GM11168 (cell line): ENCODE measurements around the gene CDH13.

Experiments
- in situ Hi-C: fragments of 300-500 bp; cut with MboI; formaldehyde crosslinking; loops from one replicate; pipeline ENCODE4 v1.12.0; 2022; ENCODE audit warnings: low sequenced_read_pairs; ENCODE audit not compliant: unreplicated experiment

The CDH13 gene

DNA sequence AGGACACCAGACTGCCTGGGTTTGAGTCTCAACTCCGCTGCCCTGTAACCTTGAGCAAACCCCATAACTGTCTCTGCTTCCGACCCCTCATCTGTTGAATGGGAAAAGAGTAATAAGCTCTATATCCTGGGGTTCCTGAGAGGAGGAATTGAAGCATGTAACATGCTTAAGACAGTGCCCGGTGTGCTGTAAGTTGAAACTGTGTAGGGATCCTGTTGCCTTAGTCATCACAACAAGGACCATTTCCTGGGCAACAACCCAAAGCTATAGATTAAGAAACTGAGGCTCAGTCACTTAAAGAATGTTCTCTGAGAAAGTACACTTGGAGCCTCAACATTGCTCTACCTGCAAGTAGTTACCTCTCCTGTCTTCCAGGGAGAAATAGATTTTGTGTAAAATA is 23.0 kb downstream of the CDH13 start:
- in situ Hi-C loops, result no loop called here

DNA sequence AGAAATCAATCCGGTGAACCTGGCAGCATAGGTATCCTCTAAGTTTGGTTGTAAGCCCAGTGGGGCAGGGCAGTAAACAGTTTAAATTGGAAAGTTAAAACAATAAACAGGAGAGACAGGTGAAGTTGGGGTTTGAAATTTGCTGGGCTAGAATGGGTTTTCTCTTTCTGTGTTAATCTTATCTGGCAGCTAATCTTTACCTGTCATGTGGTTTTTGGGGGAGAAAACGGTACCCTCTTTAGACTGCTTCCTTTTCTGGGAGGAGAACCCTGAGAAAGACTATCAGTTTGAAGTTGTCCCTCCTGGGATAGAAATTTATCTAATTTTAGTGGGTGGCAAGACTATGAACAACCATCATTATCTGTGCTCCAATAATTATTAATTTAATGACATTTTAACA is 24.0 kb downstream of the CDH13 start:
- in situ Hi-C loops, result no loop called here

DNA sequence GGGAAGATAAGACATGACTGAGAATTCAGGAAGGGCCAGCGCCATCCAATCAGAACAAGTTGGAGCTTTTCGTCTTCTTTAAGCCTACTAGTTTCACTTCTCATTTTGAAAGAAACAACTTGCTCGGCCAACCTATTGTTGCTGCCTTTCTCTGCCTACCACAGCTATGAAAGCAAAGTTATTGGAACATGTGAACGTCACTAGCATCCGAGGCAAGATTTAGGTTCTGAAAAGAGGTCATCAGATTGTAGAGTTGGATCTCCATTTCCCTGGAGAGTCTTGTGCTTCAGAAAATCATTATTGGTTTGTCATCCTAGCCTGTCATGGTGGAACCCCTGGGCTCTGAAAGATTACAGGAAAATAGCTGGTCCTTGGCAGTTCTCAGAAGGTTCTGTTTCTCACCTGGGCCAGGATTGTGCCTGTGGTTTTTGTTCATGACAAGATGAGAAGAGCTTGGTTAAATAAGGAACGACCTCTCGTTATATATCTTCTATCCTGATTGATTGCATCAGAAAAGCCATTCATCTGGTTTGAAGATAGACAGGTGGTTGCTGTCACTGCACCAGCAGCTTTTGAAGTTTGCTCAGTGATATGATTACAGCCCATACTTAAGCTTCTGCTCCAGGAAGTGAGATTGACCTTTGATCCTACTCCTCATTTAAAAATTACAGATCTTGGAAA is 25.3 kb downstream of the CDH13 start:
- in situ Hi-C loops, result no loop called here

DNA sequence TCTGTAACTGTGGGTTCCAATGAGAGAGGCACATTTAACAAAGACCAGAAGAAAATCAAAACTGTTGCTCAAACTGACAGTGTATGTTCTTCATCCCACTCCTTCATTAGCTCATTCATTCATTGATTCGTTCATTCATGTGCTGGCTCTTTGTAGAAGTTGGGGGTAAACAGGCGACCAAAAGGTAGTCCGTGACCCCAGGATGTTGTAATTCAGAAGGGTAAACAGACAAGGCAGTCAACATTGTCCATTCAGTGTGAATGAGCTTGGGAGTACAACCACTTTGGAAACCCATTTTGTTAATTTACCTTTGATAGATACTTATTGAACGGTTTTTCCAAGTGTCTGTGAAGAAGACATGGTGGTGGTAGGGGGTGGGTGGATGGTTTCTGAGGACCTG is 26.1 kb downstream of the CDH13 start:
- in situ Hi-C loops, result no loop called here

DNA sequence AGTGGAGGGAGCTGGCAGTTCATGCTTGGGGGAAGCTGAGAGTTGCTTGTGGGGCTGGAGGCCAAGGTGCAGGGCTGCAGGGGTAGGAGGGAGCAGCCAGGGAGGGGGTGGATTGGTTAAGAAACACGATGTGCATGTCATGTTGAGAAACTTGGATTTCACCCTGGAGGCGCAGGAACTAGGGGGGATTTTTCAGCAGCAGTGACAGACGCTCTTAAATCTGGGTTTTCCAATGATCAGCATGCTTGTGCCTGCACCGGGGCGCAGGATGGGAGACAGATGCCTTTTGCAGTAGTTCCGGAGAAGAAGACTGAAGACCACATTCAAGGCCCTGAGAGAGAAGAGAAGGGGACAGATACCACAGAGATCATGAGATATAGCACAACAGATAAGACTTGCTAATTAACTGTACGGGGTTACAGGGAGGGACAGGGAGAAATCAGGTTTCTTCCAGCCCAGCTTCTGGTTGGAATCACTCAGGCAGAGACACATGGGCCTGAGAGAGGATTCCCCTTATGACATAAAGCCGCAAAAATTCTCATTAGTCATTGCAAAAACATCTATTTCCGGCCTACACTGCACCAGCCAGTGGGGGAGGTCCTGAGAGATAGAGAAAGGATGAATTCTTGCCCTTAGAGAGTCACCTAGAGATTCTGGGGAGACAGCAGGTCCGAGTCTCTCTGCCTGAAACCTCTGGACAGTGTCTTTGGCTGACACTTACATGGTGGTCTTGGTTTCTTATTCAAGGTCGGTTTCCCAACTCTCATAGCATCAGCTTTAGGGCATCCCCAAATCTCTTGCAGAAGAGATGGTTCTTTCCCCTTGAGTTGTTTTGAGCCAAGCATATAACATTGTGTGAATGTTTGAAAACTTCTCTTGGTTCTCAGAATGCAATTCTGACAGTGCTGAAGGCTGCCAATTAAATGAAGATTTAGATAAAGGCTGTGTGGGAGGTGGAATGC is 27.1 kb downstream of the CDH13 start:
- in situ Hi-C loops, result no loop called here

DNA sequence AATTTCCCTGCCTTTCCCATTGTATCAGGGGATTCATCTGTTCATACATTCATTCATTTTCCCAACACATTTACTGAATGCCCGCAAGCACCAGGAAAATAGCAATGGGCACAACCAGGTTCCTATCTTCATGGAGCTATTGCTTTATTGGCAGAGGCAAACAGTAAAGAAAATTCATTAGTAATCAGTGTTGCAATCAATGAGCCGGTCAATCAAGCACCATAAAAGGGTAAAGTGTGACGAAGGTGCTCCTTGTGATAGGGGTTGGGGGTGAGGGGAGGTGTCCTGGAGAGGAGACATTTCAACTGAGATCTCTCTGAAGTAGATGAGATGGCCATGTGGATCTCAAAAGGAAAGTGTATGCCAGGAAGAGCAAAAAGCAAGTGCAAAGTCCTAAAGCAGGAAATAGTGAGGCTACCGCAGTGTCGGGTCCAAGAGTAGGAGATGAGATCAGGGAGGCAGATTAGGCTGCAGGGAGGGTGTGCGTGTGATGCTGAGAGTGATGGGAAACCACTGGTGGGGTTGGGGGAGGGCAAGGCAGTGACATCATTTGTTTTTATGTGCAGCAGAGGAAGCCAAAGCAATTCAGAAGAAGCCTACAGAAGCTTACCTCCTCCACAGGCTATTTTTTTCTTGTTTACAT is 28.4 kb downstream of the CDH13 start:
- in situ Hi-C loops, result no loop called here

DNA sequence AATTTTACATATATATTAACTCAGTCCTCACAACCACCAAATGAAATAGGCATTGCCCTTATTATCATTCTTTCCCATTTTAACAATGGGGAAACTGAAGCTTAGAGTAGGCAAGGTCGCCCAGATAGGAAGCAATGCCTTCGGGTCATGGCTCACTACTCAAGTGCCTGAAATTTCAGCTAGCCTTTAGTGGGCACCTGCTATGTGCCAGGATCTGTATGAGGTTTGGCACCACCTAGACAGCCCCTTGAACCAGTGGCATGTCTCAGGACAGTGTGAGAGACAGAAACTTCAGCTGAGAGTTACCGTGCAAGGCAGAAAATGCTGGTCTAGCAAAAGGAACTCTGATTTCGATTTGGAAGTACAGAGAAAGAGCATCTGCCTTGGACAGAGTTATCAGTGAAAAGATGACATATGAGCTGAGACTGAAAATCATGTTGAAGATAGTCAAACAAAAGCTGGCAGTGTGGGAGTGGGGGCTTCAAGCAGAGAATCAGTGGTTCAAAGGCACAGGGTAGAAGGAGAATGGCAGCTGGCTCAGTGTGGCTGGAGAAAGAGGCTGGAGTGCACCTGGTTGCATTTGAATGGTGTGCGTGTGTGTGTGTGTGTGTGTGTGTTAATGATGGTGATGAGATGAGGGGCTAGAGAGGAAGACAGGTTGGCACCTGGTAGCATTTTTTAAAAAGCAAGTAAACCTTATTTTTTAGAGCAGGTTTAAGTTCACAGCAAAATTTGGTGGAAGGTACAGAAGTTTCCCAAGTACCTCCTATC is 29.1 kb downstream of the CDH13 start:
- in situ Hi-C loops, result no loop called here

DNA sequence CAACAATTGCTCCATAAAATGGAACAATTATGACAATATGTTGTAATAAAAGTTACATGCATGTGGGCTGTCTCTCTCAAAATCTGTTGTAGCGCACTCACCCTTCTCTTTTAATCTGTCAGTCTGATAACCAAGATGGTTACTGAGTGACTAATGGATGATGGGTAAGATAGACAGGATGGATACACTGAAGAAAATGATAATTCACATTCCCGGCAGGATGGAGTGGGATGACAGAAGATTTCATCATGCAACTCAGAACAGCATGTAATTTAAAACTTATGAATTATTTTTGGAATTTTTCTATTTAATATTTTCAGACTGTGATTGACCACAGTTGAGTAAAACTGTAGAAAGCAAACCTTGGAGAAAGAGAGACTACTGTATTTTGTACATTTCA is 30.5 kb downstream of the CDH13 start:
- in situ Hi-C loops, result no loop called here

DNA sequence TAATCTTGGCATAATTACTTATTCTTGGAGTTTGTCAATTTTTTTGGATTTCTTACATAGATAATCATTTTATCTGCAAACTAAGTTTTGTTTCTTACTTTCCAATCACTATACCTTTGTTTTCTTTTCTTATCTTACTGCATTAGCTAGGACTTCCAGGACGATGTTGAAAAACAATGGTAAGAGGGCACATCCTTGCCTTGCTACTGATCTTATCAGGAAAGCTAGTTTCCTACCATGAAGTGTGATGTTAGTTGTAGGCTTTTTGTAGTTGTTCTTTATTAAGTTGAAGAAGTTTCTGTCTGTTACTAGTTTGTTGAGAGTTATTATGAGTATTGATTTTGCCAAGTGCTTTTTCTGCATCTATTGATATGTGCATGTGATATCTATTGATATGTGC is 31.0 kb downstream of the CDH13 start:
- in situ Hi-C loops, result no loop called here

DNA sequence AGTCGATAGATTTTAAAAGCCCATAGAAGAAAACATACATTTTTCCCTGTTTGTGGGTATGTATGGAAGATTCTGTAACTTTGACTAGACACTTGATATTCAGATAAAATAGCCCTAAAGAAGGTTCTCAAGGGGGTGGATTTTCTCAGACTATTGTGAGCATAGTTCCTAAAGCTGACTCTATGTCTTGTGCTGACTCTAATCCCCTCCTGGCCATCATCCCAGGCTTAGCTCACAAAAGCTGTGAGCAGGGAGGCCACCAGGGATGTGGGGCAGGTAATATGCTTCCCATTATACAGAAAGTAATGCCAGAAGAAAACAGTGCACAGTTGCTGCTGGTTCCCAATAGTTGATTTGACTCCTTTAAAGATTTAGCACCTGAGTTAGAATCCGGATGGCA is 32.0 kb downstream of the CDH13 start:
- in situ Hi-C loops, result no loop called here

DNA sequence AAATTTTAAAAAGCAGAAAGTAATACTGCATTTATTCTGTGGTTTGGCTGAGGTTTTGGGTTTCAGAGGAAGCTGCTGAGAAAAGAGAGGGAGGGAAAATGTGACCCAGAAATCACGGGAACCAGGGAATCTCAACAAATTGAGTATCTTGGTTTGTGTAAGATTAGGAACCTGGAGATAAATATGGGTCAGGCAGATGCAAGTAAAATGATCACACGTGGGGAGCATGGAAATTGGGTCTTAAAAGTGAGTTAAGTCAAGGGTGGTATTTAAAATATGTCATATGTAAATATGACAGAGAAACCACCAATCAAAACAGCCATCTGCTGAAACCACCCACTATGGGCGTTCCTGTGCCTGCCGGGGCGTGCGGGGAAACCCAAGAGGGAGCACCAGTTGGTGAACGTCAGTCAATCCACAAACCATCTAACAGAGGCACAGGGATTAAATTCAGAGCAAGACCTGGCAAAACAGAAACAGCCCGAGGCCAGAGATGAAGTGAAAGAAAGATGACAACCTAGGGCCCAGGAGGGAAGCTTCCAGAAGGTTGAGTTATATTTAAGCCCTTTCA is 33.4 kb downstream of the CDH13 start:
- in situ Hi-C loops, result no loop called here

DNA sequence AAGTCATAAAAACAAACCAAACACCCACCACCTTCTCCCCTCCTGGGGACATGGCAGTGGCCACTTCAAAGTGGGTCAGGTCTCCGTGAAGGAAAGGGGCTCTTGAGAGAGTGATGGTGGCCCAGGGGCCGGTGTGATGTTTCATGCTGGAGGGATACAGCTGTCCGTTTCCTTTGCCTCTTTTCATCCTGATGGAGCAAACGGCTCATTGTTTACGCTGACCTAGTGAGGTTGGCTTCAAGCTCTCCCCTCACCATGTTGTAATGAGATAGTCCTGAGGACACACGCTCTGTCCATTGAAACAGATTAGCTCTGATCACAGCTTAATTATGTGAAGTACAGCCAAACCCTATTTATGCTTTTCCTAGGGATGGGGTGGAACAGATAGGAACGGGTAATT is 34.2 kb downstream of the CDH13 start:
- in situ Hi-C loops, result no loop called here

DNA sequence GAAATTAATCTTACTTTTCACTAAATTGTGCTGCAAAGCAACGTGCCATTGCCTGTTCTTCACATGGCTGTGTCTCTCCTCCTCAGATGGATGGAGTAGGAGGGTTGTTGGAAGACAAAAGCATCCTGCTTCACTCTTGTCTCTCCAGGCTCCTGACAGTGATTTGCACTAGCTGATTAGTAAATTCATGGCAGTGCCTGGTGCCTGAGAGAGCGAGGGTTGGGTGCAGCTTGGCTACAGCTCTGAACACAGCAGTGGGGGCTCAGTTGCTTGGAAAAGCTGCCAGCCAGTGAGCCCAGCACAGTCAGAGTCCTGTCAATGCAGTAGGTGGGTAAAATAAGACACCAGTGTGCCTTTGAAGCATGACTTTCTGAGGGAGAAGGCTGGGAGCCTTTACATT is 37.4 kb downstream of the CDH13 start:
- in situ Hi-C loops, result no loop called here

DNA sequence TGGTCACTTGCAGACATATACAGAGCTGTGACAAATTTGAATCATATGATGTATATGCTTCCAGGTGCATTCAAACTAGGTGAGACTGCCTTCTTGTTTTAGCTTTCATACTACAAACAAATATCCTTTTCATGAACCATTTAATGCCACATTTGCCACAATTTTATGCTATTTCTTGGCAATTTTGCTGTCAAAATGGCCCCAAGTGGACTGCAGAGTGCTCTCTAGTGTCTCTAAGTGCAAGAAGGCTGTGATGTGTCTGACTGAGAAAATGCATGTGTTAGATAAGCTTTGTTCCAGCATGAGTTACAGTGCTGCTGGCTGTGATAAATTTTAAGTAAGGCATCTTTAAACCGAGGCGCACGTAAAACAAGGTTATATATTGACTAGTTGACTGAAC is 38.3 kb downstream of the CDH13 start:
- in situ Hi-C loops, result no loop called here

DNA sequence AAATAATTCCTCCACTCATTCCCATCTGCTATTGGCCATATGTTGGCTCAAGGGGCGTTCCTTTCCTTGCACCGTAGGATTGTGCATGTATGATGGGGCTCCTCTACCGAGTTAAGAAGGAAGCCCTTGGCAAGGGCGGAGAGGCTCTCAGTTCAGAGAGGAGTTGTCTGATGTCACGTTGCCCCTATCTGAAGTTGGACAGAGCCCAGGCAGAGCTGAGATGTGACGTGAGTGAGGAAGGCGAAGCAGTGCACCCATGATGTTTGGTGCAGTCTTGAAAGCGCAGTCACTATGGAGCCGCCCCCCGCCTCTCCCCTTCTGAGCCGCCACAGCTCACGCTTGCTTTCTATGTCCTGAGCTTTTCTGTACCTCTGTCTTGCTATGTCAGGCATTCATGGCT is 40.7 kb downstream of the CDH13 start:
- in situ Hi-C loops, result no loop called here

DNA sequence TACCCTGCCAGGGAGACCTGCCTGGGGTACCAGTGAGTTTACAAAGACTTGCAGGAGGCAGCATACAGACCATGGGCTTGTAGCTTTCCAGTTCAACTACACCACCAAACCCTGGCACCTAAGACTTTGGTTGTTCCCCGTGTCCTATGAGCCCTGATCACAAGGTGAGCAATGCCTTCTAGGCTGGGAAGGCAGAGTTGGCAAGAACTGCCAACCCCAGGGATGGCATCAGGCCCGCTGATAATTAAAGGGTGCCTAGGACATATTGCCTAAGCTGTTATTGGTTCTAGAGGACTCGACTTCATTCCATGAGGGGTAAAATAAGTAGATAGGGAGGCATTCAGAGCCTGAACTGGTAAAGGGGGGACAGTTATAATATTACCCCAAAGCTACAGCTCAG is 41.3 kb downstream of the CDH13 start:
- in situ Hi-C loops, result no loop called here

DNA sequence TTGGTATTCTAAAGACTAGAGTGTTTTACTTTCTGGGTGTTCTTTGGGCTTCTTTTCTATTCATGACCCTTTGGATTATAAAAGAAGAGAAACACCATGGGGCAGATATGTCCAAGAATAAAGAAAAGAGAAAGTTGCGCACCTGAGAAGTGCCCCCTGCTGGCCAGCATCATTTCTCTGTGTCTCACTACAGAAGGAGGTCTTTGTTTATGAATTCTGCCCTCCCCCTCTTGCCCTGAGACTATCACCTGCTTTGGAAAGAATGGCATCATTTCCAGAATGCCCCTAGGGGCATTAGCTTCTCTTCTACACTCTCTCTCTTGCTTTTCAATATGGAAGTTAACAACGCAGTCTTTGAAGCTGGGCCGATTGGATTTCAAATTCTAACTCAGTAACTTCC is 45.0 kb downstream of the CDH13 start:
- in situ Hi-C loops, result no loop called here

DNA sequence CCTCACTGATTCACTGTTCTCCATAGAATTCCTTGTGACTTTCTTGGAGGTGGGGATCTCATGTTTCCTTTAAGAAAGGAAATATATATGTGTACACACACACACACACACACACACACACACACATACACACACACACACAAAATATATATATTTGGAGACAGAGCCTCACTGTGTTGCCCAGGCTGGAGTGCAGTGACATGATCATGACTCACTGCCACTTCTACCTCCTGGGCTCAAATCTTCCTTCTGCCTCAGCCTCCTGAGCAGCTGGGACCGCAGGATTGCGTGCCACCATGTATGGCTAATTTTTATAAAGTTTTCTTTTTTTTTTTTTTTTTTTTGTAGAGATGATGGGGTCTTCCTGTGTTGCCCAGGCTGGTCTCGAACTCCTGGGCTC is 45.9 kb downstream of the CDH13 start:
- in situ Hi-C loops, result no loop called here

DNA sequence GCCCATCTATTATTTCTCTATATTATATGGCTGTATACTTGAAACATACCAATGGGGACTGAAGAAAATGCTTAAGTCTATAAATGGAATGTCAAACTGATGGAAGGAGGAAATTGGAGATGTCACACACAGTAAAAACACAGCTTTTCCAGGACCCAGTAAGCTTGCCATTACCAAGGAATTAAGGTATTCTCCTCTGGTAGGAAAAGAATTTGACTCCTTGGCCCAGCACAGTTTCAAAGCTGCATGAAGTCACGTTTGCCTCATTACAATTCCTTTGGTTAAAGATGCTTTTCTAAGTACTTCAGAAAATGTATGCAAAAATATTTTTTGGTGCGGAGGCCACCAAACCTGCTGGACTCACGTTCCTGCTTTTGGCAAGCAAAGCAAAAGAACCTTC is 48.5 kb downstream of the CDH13 start:
- in situ Hi-C loops, result no loop called here

DNA sequence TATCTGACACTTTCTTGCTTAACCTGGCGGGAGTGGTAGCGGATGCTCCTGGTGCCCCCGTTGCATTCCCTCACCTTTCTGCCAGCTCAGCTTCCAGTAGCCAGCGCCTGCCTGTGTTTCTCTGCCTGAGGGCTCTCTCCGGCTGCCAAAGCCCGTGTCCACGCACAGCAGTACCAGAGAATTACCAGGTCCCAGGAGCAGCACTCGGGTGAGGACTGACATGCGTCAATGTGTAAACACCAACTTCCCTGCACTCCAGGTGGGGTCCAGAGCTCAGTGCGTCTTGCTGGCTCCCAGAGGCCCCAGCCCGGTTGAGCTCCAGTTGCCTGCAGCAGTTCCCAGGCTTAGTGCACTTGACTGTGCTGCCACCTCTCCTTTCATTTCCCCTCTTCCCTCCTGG is 54.8 kb downstream of the CDH13 start:
- in situ Hi-C loops, result no loop called here
